22Rv1 (cell line): ENCODE measurements around the gene EHBP1.

ENCODE experiments used
- H3K27ac ChIP-seq: fragments of 450-650 bp; 2 replicates; pipeline ENCODE4 v1.5.1; 2017
- CTCF ChIP-seq: fragments of 450-650 bp; IDR thresholded peaks from 2 replicates; pipeline ENCODE4 v1.5.1; 2017; ENCODE audit warnings: mild to moderate bottlenecking
- ZFX ChIP-seq: fragments of 450-650 bp; IDR thresholded peaks from 2 replicates; pipeline ENCODE4 v1.6.1; 2017; ENCODE audit warnings: antibody characterized with exemption, borderline replicate concordance

EHBP1 gene

GRCh38 chr2:62793213-62793612 lies 87.7 kb downstream of the EHBP1 start:
- H3K27ac ChIP-seq = peak overlapping the region; percentile 45
- TF ChIP-seq ZFX (no peak), CTCF (no peak)

- TF ChIP-seq ZFX (no peak), CTCF (no peak)
- peak overlapping the region; percentile 45 for H3K27ac ChIP-seq
Observed at GRCh38 chr2:62794791-62795190, 89.3 kb downstream of the EHBP1 start.

- H3K27ac ChIP-seq = peak overlapping the region; percentile 45
- TF ChIP-seq ZFX (no peak), CTCF (no peak)
Observed at GRCh38 chr2:62795341-62795740, 89.8 kb downstream of the EHBP1 start.

- TF ChIP-seq ZFX (no peak), CTCF (no peak)
- H3K27ac ChIP-seq = no peak overlapping the region
Observed at GRCh38 chr2:62797107-62797506, 91.6 kb downstream of the EHBP1 start.

GRCh38 chr2:62800618-62801017 lies 95.1 kb downstream of the EHBP1 start:
- TF ChIP-seq CTCF (no peak), ZFX (no peak)
- H3K27ac ChIP-seq = no peak overlapping the region

GRCh38 chr2:62801110-62801509 lies 95.6 kb downstream of the EHBP1 start:
- TF ChIP-seq CTCF = no peak
- no peak for TF ChIP-seq ZFX
- H3K27ac ChIP-seq = no peak overlapping the region

- TF ChIP-seq ZFX (no peak), CTCF (peak; percentile 8; the same call in 1 of the 2 replicates)
- H3K27ac ChIP-seq = no peak overlapping the region
Observed at GRCh38 chr2:62801814-62802523, 96.5 kb downstream of the EHBP1 start.
